ENCODE results near the gene PTPRN2.

- TF ChIP-seq CTCF (IDR thresholded peaks at IDR 0.05) (no peak), POLR2AphosphoS5 (IDR thresholded peaks at IDR 0.05) (no peak), POLR2A (IDR thresholded peaks at IDR 0.05) (no peak)
Observed at GRCh38 chr7:158321936-158322615, 265.5 kb downstream of the PTPRN2 start.

All from sigmoid colon (tissue), 4 donors.